HG03139 (cell line): ENCODE results near the gene CENPM.

Source experiments
- ATAC-seq: cut with Tn5 transposase; IDR thresholded peaks from one replicate; pipeline ENCODE4 v1.9.1; 2021; ENCODE audit not compliant: unreplicated experiment

CENPM gene

GRCh38 chr22:41900652-41901312 is 46.2 kb downstream of the CENPM start:
- no peak for ATAC-seq

GRCh38 chr22:41899992-41900651 is 46.8 kb downstream of the CENPM start:
- ATAC-seq: no peak

- ATAC-seq: no peak
These were observed 47.8 kb downstream of the CENPM start for GRCh38 chr22:41899110-41899509.

- ATAC-seq: no peak
These were observed 48.3 kb downstream of the CENPM start for GRCh38 chr22:41898645-41899044.

GRCh38 chr22:41893591-41894375 is 53.2 kb downstream of the CENPM start:
- no peak for ATAC-seq

- ATAC-seq: no peak
These were observed 54.2 kb downstream of the CENPM start for GRCh38 chr22:41892721-41893120.

GRCh38 chr22:41891407-41891806 is 55.5 kb downstream of the CENPM start:
- no peak for ATAC-seq
